C4-2B (cell line): ENCODE results near the gene RNF187.
A peak's percentile ranks its signal among the peaks of the same experiment; 100 is the strongest.

ENCODE experiments used
- H3K27ac ChIP-seq: fragments of 450-650 bp; 2 replicates; pipeline ENCODE4 v1.5.1; 2017
- CTCF ChIP-seq: fragments of 450-650 bp; conservative IDR thresholded peaks from 2 replicates; pipeline ENCODE4 v1.5.1; 2017; ENCODE audit warnings: mild to moderate bottlenecking
- ZFX ChIP-seq: fragments of 450-650 bp; IDR thresholded peaks from 2 replicates; pipeline ENCODE4 v1.6.1; 2017

The RNF187 gene

GRCh38 chr1:228513236-228513900, 26.2 kb downstream of the RNF187 start:
- TF ChIP-seq ZFX, result no peak
- no peak for TF ChIP-seq CTCF
- H3K27ac ChIP-seq, result no peak overlapping the region

GRCh38 chr1:228514421-228514820, 27.2 kb downstream of the RNF187 start:
- TF ChIP-seq CTCF (no peak), ZFX (no peak)

GRCh38 chr1:228515200-228515834, 28.1 kb downstream of the RNF187 start:
- H3K27ac ChIP-seq, result no peak overlapping the region
- no peak for TF ChIP-seq ZFX
- peak; percentile 75 for TF ChIP-seq CTCF

More at GRCh38 chr1:228514421-228514820, 27.2 kb downstream of the RNF187 start:
- no peak overlapping the region for H3K27ac ChIP-seq

- TF ChIP-seq ZFX, result no peak
- TF ChIP-seq CTCF, result no peak
- no peak overlapping the region for H3K27ac ChIP-seq
Measured at GRCh38 chr1:228517655-228518054, 30.5 kb downstream of the RNF187 start.

GRCh38 chr1:228527596-228527995, 40.4 kb downstream of the RNF187 start:
- no peak overlapping the region for H3K27ac ChIP-seq
- TF ChIP-seq ZFX, result no peak

- TF ChIP-seq ZFX (no peak), CTCF (no peak)
- H3K27ac ChIP-seq, result no peak overlapping the region
Measured at GRCh38 chr1:228528612-228529011, 41.4 kb downstream of the RNF187 start.

- TF ChIP-seq ZFX (no peak), CTCF (no peak)
- H3K27ac ChIP-seq, result no peak overlapping the region
Measured at GRCh38 chr1:228530086-228530758, 43.0 kb downstream of the RNF187 start.
